ENCODE measurements around the gene CD109. TPM values are rescaled to one million over a fixed set of nuclear protein-coding genes. Genes with fewer than 3 reads are reported as not detected.

CD109 gene
- total RNA-seq, 2 experiments from 2014 or later, result 12.2 to 12.4 TPM

GRCh38 chr6:73870907-73871306 lies 174.9 kb downstream of the CD109 start:
- no peaks in the 10 kb centered on the region for H3K9me3 Mint-ChIP-seq
- peaks cover 3% of the 10 kb centered on the region for H3K27me3 Mint-ChIP-seq
- no peak overlapping the region for H3K4me3 Mint-ChIP-seq
- H3K36me3 Mint-ChIP-seq, result no peaks in the 10 kb centered on the region
- H3K27ac Mint-ChIP-seq, result no peak overlapping the region
- no peak for DNase-seq
- H3K4me1 Mint-ChIP-seq, result no peaks in the 10 kb centered on the region

- Mint-ChIP-seq H3K4me1 (no peaks in the 10 kb centered on the region), H3K27ac (no peak overlapping the region), H3K36me3 (no peaks in the 10 kb centered on the region), H3K4me3 (no peak overlapping the region), H3K9me3 (no peaks in the 10 kb centered on the region), H3K27me3 (no peaks in the 10 kb centered on the region)
- DNase-seq, result no peak
Measured at GRCh38 chr6:73873081-73873480, 177.1 kb downstream of the CD109 start.

Other genes starting within 250 kb of the CD109 start
- 10 to 100 TPM; 27.9 to 29.5 TPM for gene CGAS, start 243.9 kb upstream of the CD109 start, total RNA-seq
- 10 to 100 TPM; 48.9 to 51.2 TPM for gene MTO1, start 234.5 kb upstream of the CD109 start, total RNA-seq
- over 10,000 TPM in 1 of 2 experiments, 1,000 to 10,000 TPM in 1; 9,928 to 10,412 TPM for gene EEF1A1, start 175.2 kb upstream of the CD109 start, total RNA-seq
- 1 to 10 TPM; 3.1 to 4.1 TPM for gene SLC17A5, start 42.2 kb upstream of the CD109 start, total RNA-seq